Pancreas (tissue), 10 donors: ENCODE results near the gene POLR3GL. TPM values are rescaled to one million over a fixed set of nuclear protein-coding genes. Genes with fewer than 3 reads are reported as not detected.

Experiments used
- ATAC-seq, 4 donors: fragments of 200-7000 bp; cut with Tn5 transposase; one replicate each; pipeline versions ENCODE4 v1.8.0 to v1.9.1; 2020; ENCODE audit warnings: mild to moderate bottlenecking in 4 of 4, moderate library complexity in 4 of 4
- DNase-seq, 6 donors: peaks; one replicate each; pipeline ENCODE4 v3.0.0-alpha.2; 2020
- FAIRE-seq: peaks from 2 replicates; lab custom pipeline; 2012; peaks lifted over from hg19 to GRCh38; lab: Jason Lieb, UNC
- H3K27ac ChIP-seq, 4 donors: fragments of 200-600 bp; sonication (generic); 1 replicate in 3 of 4; 2 replicates in 1 of 4; pipeline versions ENCODE4 v1.5.0 to v1.8.0; 2020
- H3K27me3 ChIP-seq, 4 donors: fragments of 200-600 bp; one replicate each; pipeline ENCODE4 v1.8.0; 2021
- H3K36me3 ChIP-seq, 3 donors: fragments of 200-600 bp; sonication (generic) in 1 of 3; one replicate each; pipeline versions ENCODE4 v1.5.0 to v1.8.0; 2020 to 2021
- H3K4me1 ChIP-seq, 3 donors: fragments of 200-600 bp; one replicate each; pipeline ENCODE4 v1.8.0; 2021
- H3K4me3 ChIP-seq, 4 donors: fragments of 200-600 bp; sonication (generic) in 2 of 4; one replicate each; pipeline versions ENCODE4 v1.5.0 to v1.8.0; 2020 to 2021
- H3K9me3 ChIP-seq, 4 donors: fragments of 200-600 bp; one replicate each; pipeline ENCODE4 v1.8.0; 2021
- CTCF ChIP-seq, 4 donors: fragments of 200-600 bp; sonication (generic) in 3 of 4; IDR thresholded peaks; one replicate each; pipeline versions ENCODE4 v1.5.0 to v1.8.0; 2021; ENCODE audit warnings: antibody characterized with exemption in 4 of 4
- WGBS, 2 donors: extraction: QIAGEN DNeasy Blood & Tissue Kit; methylation state at CpG; one replicate each; pipeline ENCODE4 v1.1.7; 2013; 5-methylcytosine and 5-hydroxymethylcytosine counted together
- intact Hi-C, 3 donors: fragments of 100-400 bp; cut with DNase I; formaldehyde crosslinking; loops; one replicate each; pipeline versions ENCODE4 v1.11.1 to v1.14.2; 2022
- polyA plus RNA-seq, 2 donors: library from polyadenylated mRNA; stranded (reverse); fragments of 200-250 nt; gene quantifications; one replicate each; pipeline ENCODE4 v1.2.3, GENCODE V29; 2013
- total RNA-seq, 6 donors: library from RNA; stranded (reverse); fragmentation: NEBNext Ultra II Directional in 4 of 6; extraction: Animal tissue kit (Norgen Biotek cat#: 25700) in 4 of 6; gene quantifications; one replicate each; pipeline versions ENCODE4 v1.2.1 to v1.2.4, GENCODE V29; 2021 to 2023
- donor health status: healthy with polysubstance abuse.
- donor health status: DM: no; HTN: no; CAD: no; lungs with moderate emphysema.
- donor health status: DM: no; HTN: no; CAD: no.
- donor health status: control.
- donor health status: control.
- donor health status: Bipolar disorder and iron deficiency.
- donor health status: DM: yes; HTN: yes; CAD: no.
- donor health status: DM: no; HTN: no; CAD: no.
- donor health status: DM: no; HTN: no; CAD: no.
- donor health status: DM: yes; HTN: yes; CAD: no.

The POLR3GL gene
- total and polyA plus RNA-seq, 8 donors, result 3.9 to 27.6 (median 6.3) TPM

DNA sequence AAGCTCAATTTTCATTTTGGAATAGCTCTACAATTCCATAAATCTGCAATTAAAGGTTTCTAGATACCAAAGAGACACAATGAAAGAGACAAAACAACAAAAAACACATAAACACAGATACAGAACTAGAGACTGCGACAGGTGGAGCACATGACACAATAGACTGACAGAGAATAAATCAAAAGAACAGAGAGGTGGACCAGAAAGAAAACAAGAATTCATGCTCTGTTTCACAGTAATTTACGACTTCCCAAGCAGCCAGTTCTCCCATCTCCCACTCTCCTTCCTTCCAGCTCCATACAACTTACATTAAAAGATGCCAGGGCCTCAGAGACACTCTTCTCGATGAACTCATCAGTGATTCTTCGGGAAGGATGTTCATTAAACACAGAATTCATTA is 22.1 kb upstream of the POLR3GL start:
- Histone ChIP-seq H3K27ac (no peak overlapping the region), H3K9me3 (no peaks in the 10 kb centered on the region), H3K27me3 (no peaks in the 10 kb centered on the region), H3K36me3 (no peaks in the 10 kb centered on the region), H3K4me1 (no peaks in the 10 kb centered on the region), H3K4me3 (no peak overlapping the region)
- TF ChIP-seq CTCF (IDR thresholded peaks at IDR 0.05), result no peak
- DNase-seq, result peak in 1 of 6 donors; percentile 12
- FAIRE-seq, result no peak
- no peak for ATAC-seq
- intact Hi-C loops, result no loop called here
- WGBS, 2 donors, result 84 to 85% methylated on average over 4 of the region's 4 CpGs

DNA sequence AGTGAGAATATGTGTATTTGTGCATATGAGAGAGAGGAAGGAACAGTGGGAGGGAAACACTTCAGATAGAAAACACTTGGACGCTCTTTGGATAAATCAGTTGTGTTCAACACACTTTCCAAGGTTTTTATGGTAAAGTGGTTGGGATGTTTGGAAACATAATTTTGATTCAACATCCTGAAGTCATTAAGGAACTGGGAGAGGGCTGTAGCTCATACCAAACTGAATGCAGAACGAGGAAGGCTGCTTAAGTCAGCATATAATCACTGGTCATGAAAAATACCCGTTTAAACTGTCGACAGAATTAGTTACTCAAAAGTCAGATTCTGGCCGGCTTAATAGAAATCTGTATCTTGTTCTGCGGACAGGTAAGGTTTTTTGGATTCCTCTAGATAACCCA is 21.6 kb upstream of the POLR3GL start:
- H3K27ac ChIP-seq, result no peak overlapping the region
- FAIRE-seq, result no peak
- H3K4me1 ChIP-seq, result no peaks in the 10 kb centered on the region
- H3K27me3 ChIP-seq, result no peaks in the 10 kb centered on the region
- intact Hi-C loops, result no loop called here
- H3K4me3 ChIP-seq, result no peak overlapping the region
- no peak for ATAC-seq
- WGBS, 2 donors, result 84 to 85% methylated on average over 6 of the region's 6 CpGs
- no peaks in the 10 kb centered on the region for H3K9me3 ChIP-seq
- H3K36me3 ChIP-seq, result no peaks in the 10 kb centered on the region
- DNase-seq, result no peak
- TF ChIP-seq CTCF (IDR thresholded peaks at IDR 0.05), result no peak

- TF ChIP-seq CTCF (IDR thresholded peaks at IDR 0.05), result no peak
- Histone ChIP-seq H3K4me3 (no peak overlapping the region), H3K36me3 (no peaks in the 10 kb centered on the region), H3K9me3 (no peaks in the 10 kb centered on the region), H3K27ac (no peak overlapping the region), H3K27me3 (no peaks in the 10 kb centered on the region), H3K4me1 (no peaks in the 10 kb centered on the region)
- intact Hi-C loops, result no loop called here
- ATAC-seq, result no peak
- no peak for FAIRE-seq
- WGBS, 2 donors, result 81 to 95% methylated on average over 3 of the region's 3 CpGs
- DNase-seq, result no peak
These were observed 20.0 kb upstream of the POLR3GL start for GRCh38 chr1:145944532-145944931.

DNA sequence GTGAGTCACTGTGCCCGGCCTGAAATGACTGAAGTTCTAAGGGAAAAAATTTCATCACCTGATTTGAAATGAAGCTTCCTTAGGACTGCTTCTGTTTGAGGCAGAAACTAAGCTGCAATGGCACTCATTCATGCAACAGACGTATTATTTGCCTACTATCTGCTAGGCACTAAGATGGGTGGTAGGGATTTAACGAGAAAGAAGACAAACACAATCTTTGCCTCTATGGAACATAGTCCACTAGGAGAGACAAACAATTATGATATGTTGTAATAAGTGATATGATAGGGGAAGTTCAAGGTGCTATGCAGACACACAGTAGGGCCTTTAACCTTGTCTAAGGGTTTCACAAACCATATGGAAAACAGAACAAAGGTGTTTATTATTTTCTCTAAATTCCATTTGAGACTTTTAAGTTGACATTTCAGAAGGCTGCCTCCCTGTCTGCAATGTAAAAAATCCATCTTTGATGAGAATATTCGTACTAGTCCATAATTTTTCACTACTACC is 18.0 kb upstream of the POLR3GL start:
- no peak for ATAC-seq
- no peaks in the 10 kb centered on the region for H3K9me3 ChIP-seq
- intact Hi-C loops, result no loop called here
- TF ChIP-seq CTCF (IDR thresholded peaks at IDR 0.05), result no peak
- H3K4me1 ChIP-seq, result no peaks in the 10 kb centered on the region
- DNase-seq, result no peak
- no peak for FAIRE-seq
- H3K27ac ChIP-seq, result no peak overlapping the region
- 85 to 87% methylated on average over 4 of the region's 4 CpGs for WGBS, 2 donors
- no peak overlapping the region for H3K4me3 ChIP-seq
- no peaks in the 10 kb centered on the region for H3K27me3 ChIP-seq
- no peaks in the 10 kb centered on the region for H3K36me3 ChIP-seq

DNA sequence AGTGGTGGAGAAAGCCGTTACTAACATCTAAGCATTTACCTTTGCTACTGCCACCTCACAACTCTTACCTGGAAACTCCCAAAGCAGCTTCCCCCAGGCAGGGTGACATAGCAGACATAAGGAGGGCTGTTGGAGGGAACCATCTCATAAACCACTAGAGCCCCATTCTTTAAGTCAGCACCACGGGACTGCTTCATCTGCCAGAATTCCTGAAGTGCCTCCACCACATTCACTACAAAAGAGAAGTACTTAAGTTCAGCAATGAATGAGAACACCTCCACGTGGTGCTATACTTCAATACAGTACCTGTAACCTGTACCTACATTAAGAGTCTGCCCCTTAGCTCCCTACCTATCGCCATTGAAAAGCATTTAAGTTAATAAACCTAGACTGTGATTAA is 16.9 kb upstream of the POLR3GL start:
- H3K4me3 ChIP-seq, result no peak overlapping the region
- H3K4me1 ChIP-seq, result no peaks in the 10 kb centered on the region
- no peaks in the 10 kb centered on the region for H3K27me3 ChIP-seq
- ATAC-seq (no peak), DNase-seq (no peak), FAIRE-seq (no peak)
- H3K27ac ChIP-seq, result no peak overlapping the region
- H3K36me3 ChIP-seq, result no peaks in the 10 kb centered on the region
- H3K9me3 ChIP-seq, result no peaks in the 10 kb centered on the region
- intact Hi-C loops, result no loop called here
- WGBS, 2 donors, result 77 to 86% methylated on average over 4 of the region's 4 CpGs
- TF ChIP-seq CTCF (IDR thresholded peaks at IDR 0.05), result no peak
